Nephron (organoid): Measurements from ENCODE around the gene RRP9.

ENCODE experiments used
- H3K27ac Mint-ChIP-seq, 3 experiments: 2 replicates each; pipeline ENCODE4 v1.8.0; 2020; ENCODE audit warnings: mixed read lengths in 3 of 3, mild to moderate bottlenecking in 2 of 3, moderate library complexity in 1 of 3
- H3K27me3 Mint-ChIP-seq: 2 replicates; pipeline ENCODE4 v1.8.0; 2021; ENCODE audit warnings: low read depth, mild to moderate bottlenecking, moderate library complexity, mixed read lengths
- H3K36me3 Mint-ChIP-seq: 2 replicates; pipeline ENCODE4 v1.8.0; 2020; ENCODE audit warnings: low read depth, mixed read lengths
- H3K4me1 Mint-ChIP-seq: 2 replicates; pipeline ENCODE4 v1.8.0; 2020; ENCODE audit warnings: mixed read lengths
- H3K4me3 Mint-ChIP-seq, 3 experiments: 2 replicates each; pipeline ENCODE4 v1.8.0; 2020; ENCODE audit warnings: mild to moderate bottlenecking in 3 of 3, mixed read lengths in 3 of 3, moderate library complexity in 2 of 3
- H3K9me3 Mint-ChIP-seq: 2 replicates; pipeline ENCODE4 v1.8.0; 2020; ENCODE audit warnings: mixed read lengths
- TF ChIP-seq, protein P1 (sequence below), 3 experiments: fragments of 200-600 bp; sonication (generic); IDR thresholded peaks; one replicate each; pipeline ENCODE4 v1.5.0; 2021; ENCODE audit warnings: antibody characterized with exemption in 3 of 3; ENCODE audit not compliant: unreplicated experiment in 3 of 3

Gene RRP9

GRCh38 chr3:51985063-51985462 is 43.4 kb upstream of the RRP9 start:
- Mint-ChIP-seq H3K4me1 (peaks cover 18% of the 10 kb centered on the region), H3K36me3 (no peaks in the 10 kb centered on the region), H3K4me3 (peak overlapping the region; percentile 77 to 87 (median 78)), H3K27ac (peak overlapping the region; percentile 95 to 99 (median 97)), H3K27me3 (no peaks in the 10 kb centered on the region), H3K9me3 (no peaks in the 10 kb centered on the region)
- TF ChIP-seq, protein P1, sequence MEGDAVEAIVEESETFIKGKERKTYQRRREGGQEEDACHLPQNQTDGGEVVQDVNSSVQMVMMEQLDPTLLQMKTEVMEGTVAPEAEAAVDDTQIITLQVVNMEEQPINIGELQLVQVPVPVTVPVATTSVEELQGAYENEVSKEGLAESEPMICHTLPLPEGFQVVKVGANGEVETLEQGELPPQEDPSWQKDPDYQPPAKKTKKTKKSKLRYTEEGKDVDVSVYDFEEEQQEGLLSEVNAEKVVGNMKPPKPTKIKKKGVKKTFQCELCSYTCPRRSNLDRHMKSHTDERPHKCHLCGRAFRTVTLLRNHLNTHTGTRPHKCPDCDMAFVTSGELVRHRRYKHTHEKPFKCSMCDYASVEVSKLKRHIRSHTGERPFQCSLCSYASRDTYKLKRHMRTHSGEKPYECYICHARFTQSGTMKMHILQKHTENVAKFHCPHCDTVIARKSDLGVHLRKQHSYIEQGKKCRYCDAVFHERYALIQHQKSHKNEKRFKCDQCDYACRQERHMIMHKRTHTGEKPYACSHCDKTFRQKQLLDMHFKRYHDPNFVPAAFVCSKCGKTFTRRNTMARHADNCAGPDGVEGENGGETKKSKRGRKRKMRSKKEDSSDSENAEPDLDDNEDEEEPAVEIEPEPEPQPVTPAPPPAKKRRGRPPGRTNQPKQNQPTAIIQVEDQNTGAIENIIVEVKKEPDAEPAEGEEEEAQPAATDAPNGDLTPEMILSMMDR (IDR thresholded peaks at IDR 0.05; ENCODE audit: unreplicated experiment in 3 of 3) = no peak

- peak overlapping the region; percentile 87 to 92 (median 92) for H3K4me3 Mint-ChIP-seq
- H3K9me3 Mint-ChIP-seq = no peaks in the 10 kb centered on the region
- no peaks in the 10 kb centered on the region for H3K36me3 Mint-ChIP-seq
- H3K27me3 Mint-ChIP-seq = no peaks in the 10 kb centered on the region
- peak overlapping the region; percentile 95 to 99 (median 97) for H3K27ac Mint-ChIP-seq
- peaks cover 18% of the 10 kb centered on the region for H3K4me1 Mint-ChIP-seq
- TF ChIP-seq, protein P1 (IDR thresholded peaks at IDR 0.05; ENCODE audit: unreplicated experiment in 3 of 3) = no peak
Observed at GRCh38 chr3:51984269-51984647, 42.6 kb upstream of the RRP9 start.

DNA sequence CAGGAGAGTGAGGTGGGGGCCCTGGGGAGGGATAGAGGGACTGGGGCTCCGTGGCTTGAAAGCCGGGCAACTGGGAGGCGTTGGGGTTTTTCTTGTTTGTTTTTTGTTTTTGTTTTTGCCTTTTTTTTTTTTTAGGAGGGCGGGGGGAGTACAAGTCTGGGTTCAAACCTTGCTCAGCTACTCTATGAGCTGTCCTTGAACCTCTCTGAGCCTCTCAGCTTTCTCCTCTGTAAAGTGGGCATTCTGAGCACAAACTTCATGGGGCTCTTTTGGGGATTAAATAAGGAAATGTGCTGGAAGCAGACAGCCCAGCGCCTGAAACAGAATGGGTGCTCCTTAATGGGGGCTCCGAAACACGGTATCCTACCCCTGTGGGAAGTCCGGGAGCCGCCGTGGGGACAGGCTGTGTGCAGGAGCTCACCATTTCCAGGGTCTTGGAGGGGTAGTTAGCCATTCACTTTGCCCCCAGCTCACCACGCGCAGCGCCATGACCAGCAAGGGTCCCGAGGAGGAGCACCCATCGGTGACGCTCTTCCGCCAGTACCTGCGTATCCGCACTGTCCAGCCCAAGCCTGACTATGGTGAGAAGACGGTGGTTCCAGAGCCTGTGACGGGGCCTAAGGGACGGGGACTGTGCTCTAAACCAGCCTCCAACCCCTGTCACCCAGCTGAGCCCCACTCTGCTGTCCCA is 42.0 kb upstream of the RRP9 start:
- H3K9me3 Mint-ChIP-seq = no peaks in the 10 kb centered on the region
- H3K4me3 Mint-ChIP-seq = peak overlapping the region; percentile 87 to 92 (median 92)
- H3K27ac Mint-ChIP-seq = peak overlapping the region; percentile 95 to 99 (median 97)

GRCh38 chr3:51982838-51983577 is 41.3 kb upstream of the RRP9 start, which contains the start of gene ACY1:
Gene ACY1, plus strand, starts transcription at chr3:51983535. Its CDS starts 530 bp downstream, at chr3:51984065.
- no peaks in the 10 kb centered on the region for H3K36me3 Mint-ChIP-seq
- H3K9me3 Mint-ChIP-seq = no peaks in the 10 kb centered on the region
- H3K4me1 Mint-ChIP-seq = peaks cover 18% of the 10 kb centered on the region
- peak within 1 kb of the TSS; percentile 87 to 92 (median 92) for H3K4me3 Mint-ChIP-seq
- H3K27ac Mint-ChIP-seq = peak within 1 kb of the TSS; percentile 95 to 99 (median 97)
- TF ChIP-seq, protein P1 (IDR thresholded peaks at IDR 0.05; ENCODE audit: unreplicated experiment in 3 of 3) = no peak
- H3K27me3 Mint-ChIP-seq = no peaks in the 10 kb centered on the region

More for the DNA sequence above, 42.0 kb upstream of the RRP9 start:
- TF ChIP-seq, protein P1 (IDR thresholded peaks at IDR 0.05; ENCODE audit: unreplicated experiment in 3 of 3) = no peak
- Mint-ChIP-seq H3K27me3 (no peaks in the 10 kb centered on the region), H3K36me3 (no peaks in the 10 kb centered on the region), H3K4me1 (peaks cover 18% of the 10 kb centered on the region)

GRCh38 chr3:51982352-51982837 is 40.7 kb upstream of the RRP9 start:
- Mint-ChIP-seq H3K27me3 (no peaks in the 10 kb centered on the region), H3K36me3 (no peaks in the 10 kb centered on the region), H3K27ac (peak overlapping the region; percentile 95 to 99 (median 97)), H3K9me3 (no peaks in the 10 kb centered on the region), H3K4me3 (peak overlapping the region; percentile 87 to 92 (median 92)), H3K4me1 (peaks cover 18% of the 10 kb centered on the region)
- TF ChIP-seq, protein P1 (IDR thresholded peaks at IDR 0.05; ENCODE audit: unreplicated experiment in 3 of 3) = peak; percentile 37 to 49 (median 41)
